PC-3 (cell line): ENCODE results near the gene PLEKHA5. TPM values are rescaled to one million over a fixed set of nuclear protein-coding genes. Genes with fewer than 3 reads are reported as not detected.

Experiments
- ATAC-seq: fragments of 200-7000 bp; cut with Tn5 transposase; 2 replicates; pipeline ENCODE4 v1.9.1; 2020; ENCODE audit warnings: mild to moderate bottlenecking, moderate library complexity
- BruUV-seq: library from RNA; stranded (reverse); fragments of 400-500 nt; replicated peaks from 2 replicates; lab custom pipeline; 2021; lab: Mats Ljungman, UMichigan
- CTCF ChIA-PET: fragments of 300-600 bp; sonication (Branson Sonifier 250); formaldehyde crosslinking; loops from one replicate; lab custom pipeline; 2022; ENCODE audit warnings: antibody characterized with exemption; lab: Charles Lee
- POLR2A ChIA-PET: fragments of 300-600 bp; sonication (Branson Sonifier 250); formaldehyde crosslinking; loops from one replicate; lab custom pipeline; 2022; ENCODE audit warnings: antibody characterized with exemption; ENCODE audit not compliant: unreplicated experiment; lab: Charles Lee
- DNase-seq: peaks from one replicate; pipeline ENCODE4 v3.0.0-alpha.2; 2015
- H2AFZ ChIP-seq: fragments of 300-600 bp; sonication (generic); 2 replicates; pipeline ENCODE4 v1.6.0; 2016; ENCODE audit warnings: antibody characterized with exemption, low read length
- H3F3A ChIP-seq: fragments of 300-600 bp; sonication (generic); one replicate; pipeline ENCODE4 v1.6.0; 2017; ENCODE audit warnings: antibody characterized with exemption, low read length, control low read depth, mild to moderate bottlenecking; ENCODE audit not compliant: unreplicated experiment
- H3K27ac ChIP-seq: fragments of 300-600 bp; sonication (generic); 2 replicates; pipeline ENCODE4 v1.5.1; 2016; ENCODE audit warnings: mild to moderate bottlenecking, low read length
- H3K27me3 ChIP-seq: fragments of 300-600 bp; sonication (generic); 2 replicates; pipeline ENCODE4 v1.6.1; 2016; ENCODE audit warnings: low read length, mixed read lengths
- H3K36me3 ChIP-seq: fragments of 300-600 bp; sonication (generic); 2 replicates; pipeline ENCODE4 v1.6.1; 2016; ENCODE audit warnings: low read depth, mixed run types, low read length, mixed read lengths
- H3K4me1 ChIP-seq: fragments of 300-600 bp; sonication (generic); 2 replicates; pipeline ENCODE4 v1.5.1; 2016; ENCODE audit warnings: low read length; ENCODE audit not compliant: insufficient read depth
- H3K4me2 ChIP-seq: fragments of 300-600 bp; sonication (generic); 2 replicates; pipeline ENCODE4 v1.6.0; 2016; ENCODE audit warnings: low read length
- H3K4me3 ChIP-seq: fragments of 300-600 bp; sonication (generic); 2 replicates; pipeline ENCODE4 v1.5.1; 2016; ENCODE audit warnings: mild to moderate bottlenecking, low read length, mixed read lengths
- H3K79me2 ChIP-seq: fragments of 300-600 bp; sonication (generic); 2 replicates; pipeline ENCODE4 v1.6.1; 2017; ENCODE audit warnings: low read length, mixed read lengths
- H3K9ac ChIP-seq: fragments of 300-600 bp; sonication (generic); 2 replicates; pipeline ENCODE4 v1.6.0; 2016; ENCODE audit warnings: mild to moderate bottlenecking, low read length
- H3K9me2 ChIP-seq: fragments of 300-600 bp; sonication (generic); replicated peaks from 2 replicates; pipeline ENCODE4 v1.6.1; 2016; ENCODE audit warnings: mixed run types, low read length, mixed read lengths
- H3K9me3 ChIP-seq: fragments of 300-600 bp; sonication (generic); 2 replicates; pipeline ENCODE4 v1.6.1; 2016; ENCODE audit warnings: low read length, mixed read lengths
- H4K20me1 ChIP-seq: fragments of 300-600 bp; sonication (generic); 2 replicates; pipeline ENCODE4 v1.6.1; 2016; ENCODE audit warnings: low read length, mixed read lengths
- EZH2 ChIP-seq: fragments of 300-600 bp; sonication (generic); IDR thresholded peaks from one replicate; pipeline ENCODE4 v1.6.1; 2017; ENCODE audit warnings: antibody characterized with exemption, mild to moderate bottlenecking, low read length; ENCODE audit not compliant: unreplicated experiment
- EZH2phosphoT487 ChIP-seq: fragments of 300-600 bp; sonication (generic); IDR thresholded peaks from 2 replicates; pipeline ENCODE4 v1.6.1; 2018; ENCODE audit warnings: mild to moderate bottlenecking, antibody characterized with exemption, low read length, borderline replicate concordance
- intact Hi-C: fragments of 100-400 bp; cut with micrococcal nuclease; formaldehyde crosslinking; loops from 2 replicates; pipeline ENCODE4 v1.9.0; 2023
- total RNA-seq: library from RNA; depleted of rRNA; stranded (reverse); fragments of >200 nt; gene quantifications from 2 replicates; pipeline ENCODE4 v1.2.3, GENCODE V29; 2014
- TF ChIP-seq, protein P1 (sequence below): fragments of 300-600 bp; sonication (generic); conservative IDR thresholded peaks from 2 replicates; pipeline ENCODE4 v1.5.1; 2017; ENCODE audit warnings: antibody characterized with exemption, low read depth, mild to moderate bottlenecking, low read length

The PLEKHA5 gene
- total RNA-seq, 1 experiment from 2014 or later, result 16.7 TPM

DNA sequence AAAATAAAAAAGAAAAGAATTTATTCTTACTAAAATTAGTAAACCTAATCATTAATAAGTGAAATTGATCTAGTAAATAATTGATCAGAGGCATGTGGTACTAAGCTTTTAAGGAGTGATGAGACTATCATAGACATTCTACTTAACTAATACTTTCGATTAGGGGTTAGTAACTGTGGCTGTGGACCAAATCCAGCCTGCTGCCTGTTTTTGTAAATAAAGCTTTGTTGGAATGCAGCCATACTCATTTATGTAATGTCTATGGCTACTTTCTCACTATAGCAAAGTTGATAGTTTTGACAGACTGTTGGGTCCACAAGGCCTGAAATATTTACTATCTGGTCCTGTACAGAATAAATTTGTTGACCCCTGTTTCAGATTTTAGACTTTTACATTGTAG, 63.2 kb downstream of the PLEKHA5 start:
- H4K20me1 ChIP-seq, result no peaks in the 10 kb centered on the region
- ChIA-PET CTCF (no interaction called here), POLR2A (no interaction called here)
- H3K36me3 ChIP-seq, result no peaks in the 10 kb centered on the region
- H3K27ac ChIP-seq, result no peak overlapping the region
- intact Hi-C loops, result loop anchor here (10.0 kb wide), 1 partner anchor 758 kb away; no protein-coding TSS in a partner anchor
- no TSS peak for BruUV-seq
- H3K27me3 ChIP-seq, result no peaks in the 10 kb centered on the region
- H3K4me2 ChIP-seq, result no peak overlapping the region
- DNase-seq (no peak), ATAC-seq (no peak)
- no peak overlapping the region for H2AFZ ChIP-seq
- H3K9me3 ChIP-seq, result no peaks in the 10 kb centered on the region
- no peak overlapping the region for H3K9ac ChIP-seq
- no peaks in the 10 kb centered on the region for H3K9me2 ChIP-seq
- peaks cover 16% of the 10 kb centered on the region; the same call in 1 of the 2 replicates for H3K79me2 ChIP-seq
- H3K4me1 ChIP-seq, result peaks cover 7% of the 10 kb centered on the region
- H3K4me3 ChIP-seq, result no peak overlapping the region
- no peak for TF ChIP-seq EZH2
- TF ChIP-seq, protein P1, sequence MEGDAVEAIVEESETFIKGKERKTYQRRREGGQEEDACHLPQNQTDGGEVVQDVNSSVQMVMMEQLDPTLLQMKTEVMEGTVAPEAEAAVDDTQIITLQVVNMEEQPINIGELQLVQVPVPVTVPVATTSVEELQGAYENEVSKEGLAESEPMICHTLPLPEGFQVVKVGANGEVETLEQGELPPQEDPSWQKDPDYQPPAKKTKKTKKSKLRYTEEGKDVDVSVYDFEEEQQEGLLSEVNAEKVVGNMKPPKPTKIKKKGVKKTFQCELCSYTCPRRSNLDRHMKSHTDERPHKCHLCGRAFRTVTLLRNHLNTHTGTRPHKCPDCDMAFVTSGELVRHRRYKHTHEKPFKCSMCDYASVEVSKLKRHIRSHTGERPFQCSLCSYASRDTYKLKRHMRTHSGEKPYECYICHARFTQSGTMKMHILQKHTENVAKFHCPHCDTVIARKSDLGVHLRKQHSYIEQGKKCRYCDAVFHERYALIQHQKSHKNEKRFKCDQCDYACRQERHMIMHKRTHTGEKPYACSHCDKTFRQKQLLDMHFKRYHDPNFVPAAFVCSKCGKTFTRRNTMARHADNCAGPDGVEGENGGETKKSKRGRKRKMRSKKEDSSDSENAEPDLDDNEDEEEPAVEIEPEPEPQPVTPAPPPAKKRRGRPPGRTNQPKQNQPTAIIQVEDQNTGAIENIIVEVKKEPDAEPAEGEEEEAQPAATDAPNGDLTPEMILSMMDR, result no peak
- TF ChIP-seq EZH2phosphoT487, result no peak
- no peaks in the 10 kb centered on the region for H3F3A ChIP-seq

DNA sequence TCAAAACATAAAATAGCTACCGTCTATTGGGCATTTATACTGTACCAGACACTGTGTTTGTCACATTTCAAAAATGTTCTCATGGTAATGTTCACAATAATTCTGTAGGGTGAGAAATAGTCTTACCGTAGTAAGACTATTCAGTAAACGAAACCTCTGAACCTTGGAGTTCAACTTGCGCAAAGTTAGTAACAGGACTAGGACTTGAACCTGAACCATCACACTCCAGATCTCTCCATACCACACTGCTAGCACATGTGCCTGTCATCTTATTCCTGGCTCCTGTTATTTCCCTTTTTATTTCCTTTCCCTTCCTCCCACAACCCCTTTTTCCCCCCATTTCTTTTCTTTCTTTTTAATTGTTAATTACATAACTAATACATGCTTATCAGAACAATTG, 65.4 kb downstream of the PLEKHA5 start:
- Histone ChIP-seq H3K27me3 (no peaks in the 10 kb centered on the region), H3K4me2 (no peak overlapping the region), H3K27ac (no peak overlapping the region), H3K4me3 (no peak overlapping the region), H3K9me3 (no peaks in the 10 kb centered on the region), H4K20me1 (no peaks in the 10 kb centered on the region), H3K9ac (no peak overlapping the region), H3K36me3 (no peaks in the 10 kb centered on the region), H3F3A (no peaks in the 10 kb centered on the region), H3K79me2 (0 out of 2 replicates have a peak, but pooled peaks cover 4% of the 10 kb centered on the region), H3K9me2 (no peaks in the 10 kb centered on the region), H3K4me1 (peaks cover 19% of the 10 kb centered on the region), H2AFZ (no peak overlapping the region)
- ChIA-PET POLR2A (no interaction called here), CTCF (no interaction called here)
- intact Hi-C loops, result loop anchor here (10.0 kb wide), 1 partner anchor 760 kb away; no protein-coding TSS in a partner anchor
- no TSS peak for BruUV-seq
- TF ChIP-seq EZH2phosphoT487 (no peak), EZH2 (no peak)
- TF ChIP-seq, protein P1, result no peak
- DNase-seq, result no peak
- no peak for ATAC-seq

DNA sequence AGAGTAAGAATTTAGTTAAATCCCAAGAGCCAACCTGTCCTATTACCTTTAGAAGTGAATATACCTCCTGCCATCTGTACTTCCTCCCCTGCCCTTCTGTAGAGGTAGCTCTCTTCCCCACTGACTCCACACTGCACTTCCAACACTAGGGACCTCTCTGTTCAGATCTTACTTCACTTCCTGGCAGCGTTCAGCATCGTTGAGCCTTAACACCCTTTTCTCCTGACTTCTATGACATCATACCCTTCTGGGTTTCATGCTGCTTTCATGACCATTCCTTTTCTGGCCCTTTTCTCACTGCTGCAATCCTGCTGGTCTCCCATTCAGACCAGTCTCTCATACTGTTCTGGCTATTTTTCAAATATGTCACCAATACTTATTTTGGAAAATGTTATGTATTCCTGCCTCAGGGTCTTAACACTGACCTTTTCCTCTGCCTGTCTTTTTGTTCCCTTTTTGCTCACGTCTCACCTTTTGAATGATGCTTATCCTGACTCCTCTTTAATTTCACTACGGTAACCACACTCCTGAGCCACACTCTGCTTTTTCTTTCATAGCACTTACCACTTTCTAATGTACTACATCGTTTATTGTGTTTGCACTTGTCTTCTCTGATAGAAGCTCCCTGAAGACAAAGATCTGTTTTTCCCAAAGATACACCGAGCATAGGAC, 67.6 kb downstream of the PLEKHA5 start:
- no peaks in the 10 kb centered on the region for H3K9me3 ChIP-seq
- TF ChIP-seq EZH2phosphoT487, result no peak
- H3K27ac ChIP-seq, result no peak overlapping the region
- intact Hi-C loops, result loop anchor here (10.0 kb wide), 1 partner anchor 762 kb away; no protein-coding TSS in a partner anchor
- H3K36me3 ChIP-seq, result no peaks in the 10 kb centered on the region
- no peaks in the 10 kb centered on the region for H3K9me2 ChIP-seq
- CTCF ChIA-PET, result no interaction called here
- H3K4me2 ChIP-seq, result no peak overlapping the region
- ATAC-seq (no peak), DNase-seq (no peak)
- POLR2A ChIA-PET, result no interaction called here
- H3K4me3 ChIP-seq, result no peak overlapping the region
- H3K79me2 ChIP-seq, result no peaks in the 10 kb centered on the region
- H4K20me1 ChIP-seq, result no peaks in the 10 kb centered on the region
- no peak overlapping the region for H2AFZ ChIP-seq
- H3K9ac ChIP-seq, result no peak overlapping the region
- H3K27me3 ChIP-seq, result no peaks in the 10 kb centered on the region
- H3K4me1 ChIP-seq, result peaks cover 14% of the 10 kb centered on the region
- no peaks in the 10 kb centered on the region for H3F3A ChIP-seq
- BruUV-seq, result no TSS peak
